Right lobe of liver (tissue), 4 donors: Measurements from ENCODE around the gene GADD45G.

ENCODE experiments used
- POLR2A ChIP-seq: fragments of 450-650 bp; IDR thresholded peaks from one replicate; pipeline ENCODE4 v1.6.1; 2017; ENCODE audit warnings: antibody characterized with exemption, mild to moderate bottlenecking
- TF ChIP-seq, protein P1 (sequence below), 4 donors: fragments of 200-600 bp in 3 of 4; fragments of 450-650 bp in 1 of 4; IDR thresholded peaks; one replicate each; pipeline versions ENCODE4 v1.5.1 to v1.8.0; 2016 to 2022; ENCODE audit warnings: antibody characterized with exemption in 4 of 4, mild to moderate bottlenecking in 2 of 4
- donor health status: DM: no; HTN: no; CAD: no.
- donor health status: DM: no; HTN: no; CAD: no.
- donor health status: DM: no; HTN: yes; CAD: no.

DNA sequence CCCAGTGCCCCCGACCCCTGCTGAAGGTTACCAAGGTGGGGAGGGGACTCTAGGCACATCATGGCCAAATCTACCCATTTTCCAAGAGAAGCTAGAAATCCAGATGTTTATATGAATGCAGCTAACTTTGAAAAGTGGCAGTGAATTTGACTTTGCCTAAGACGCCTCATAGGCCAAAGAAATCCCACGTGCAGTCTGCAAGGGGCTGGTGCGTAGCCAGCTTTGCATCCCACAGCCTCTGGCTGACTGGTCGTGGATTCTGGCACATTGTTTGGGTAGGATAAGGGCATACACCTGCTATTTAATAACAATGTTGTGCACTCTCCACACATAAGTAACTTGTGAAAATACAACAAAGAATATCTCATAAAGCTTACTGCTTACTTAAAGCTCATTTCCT lies 3.5 kb upstream of the GADD45G start:
- TF ChIP-seq, protein P1, sequence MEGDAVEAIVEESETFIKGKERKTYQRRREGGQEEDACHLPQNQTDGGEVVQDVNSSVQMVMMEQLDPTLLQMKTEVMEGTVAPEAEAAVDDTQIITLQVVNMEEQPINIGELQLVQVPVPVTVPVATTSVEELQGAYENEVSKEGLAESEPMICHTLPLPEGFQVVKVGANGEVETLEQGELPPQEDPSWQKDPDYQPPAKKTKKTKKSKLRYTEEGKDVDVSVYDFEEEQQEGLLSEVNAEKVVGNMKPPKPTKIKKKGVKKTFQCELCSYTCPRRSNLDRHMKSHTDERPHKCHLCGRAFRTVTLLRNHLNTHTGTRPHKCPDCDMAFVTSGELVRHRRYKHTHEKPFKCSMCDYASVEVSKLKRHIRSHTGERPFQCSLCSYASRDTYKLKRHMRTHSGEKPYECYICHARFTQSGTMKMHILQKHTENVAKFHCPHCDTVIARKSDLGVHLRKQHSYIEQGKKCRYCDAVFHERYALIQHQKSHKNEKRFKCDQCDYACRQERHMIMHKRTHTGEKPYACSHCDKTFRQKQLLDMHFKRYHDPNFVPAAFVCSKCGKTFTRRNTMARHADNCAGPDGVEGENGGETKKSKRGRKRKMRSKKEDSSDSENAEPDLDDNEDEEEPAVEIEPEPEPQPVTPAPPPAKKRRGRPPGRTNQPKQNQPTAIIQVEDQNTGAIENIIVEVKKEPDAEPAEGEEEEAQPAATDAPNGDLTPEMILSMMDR (IDR thresholded peaks at IDR 0.05): no peak
- TF ChIP-seq POLR2A: no peak
